ENCODE data around the gene CACNA1F. TPM values are rescaled to one million over a fixed set of nuclear protein-coding genes. Genes with fewer than 3 reads are reported as not detected.

The CACNA1F gene
- polyA plus RNA-seq, 3 donors: 0.73 TPM; not detected in 2

DNA sequence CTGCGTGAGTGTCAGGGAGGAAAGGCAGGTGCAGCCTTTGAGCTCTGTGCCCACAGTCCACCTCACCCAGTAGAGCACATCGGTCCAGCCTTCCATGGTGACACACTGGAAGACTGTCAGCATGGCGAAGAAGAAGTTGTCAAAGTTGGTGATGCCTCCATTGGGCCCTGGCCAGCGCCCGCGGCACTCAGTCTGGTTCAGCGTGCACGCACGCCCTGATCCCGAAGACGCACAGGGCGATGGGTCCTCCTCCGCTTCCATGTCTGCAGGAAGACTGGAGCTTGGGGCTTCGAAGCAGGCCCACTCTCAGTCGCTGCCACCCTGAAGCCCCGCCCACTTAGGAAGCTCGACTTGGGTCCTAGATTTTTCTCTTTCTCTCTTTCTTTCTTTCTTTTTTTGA, 5.0 kb downstream of the CACNA1F start:
- Mint-ChIP-seq H3K4me3 (no peak overlapping the region), H3K4me1 (peaks cover 11% of the 10 kb centered on the region), H3K27me3 (ENCODE audit: low read depth in 3 of 3) (peaks cover 6 to 16% (median 11%) of the 10 kb centered on the region in 3 donors), H3K36me3 (no peaks in the 10 kb centered on the region), H3K27ac (no peak overlapping the region), H3K9me3 (peaks cover 0 to 27% (median 7%) of the 10 kb centered on the region in 7 donors)
- H4K20me1 ChIP-seq (ENCODE audit: insufficient read depth, low read length): no peaks in the 10 kb centered on the region
- H3K79me2 ChIP-seq (ENCODE audit: insufficient read depth, low read length): no peaks in the 10 kb centered on the region
- intact Hi-C loops (cut with micrococcal nuclease): no loop called here
- no peak for DNase-seq
- H3K36me3 ChIP-seq (replicated peaks in 1 of 2; ENCODE audit: control insufficient read depth in 1 of 2, insufficient read depth in 2 of 2, low read length in 2 of 2): no peaks in the 10 kb centered on the region
- H3K4me1 ChIP-seq (ENCODE audit: control insufficient read depth in 1 of 2, insufficient read depth in 2 of 2, low read length in 2 of 2): peaks cover 15 to 16% of the 10 kb centered on the region in 2 donors
- no peak overlapping the region for H2AFZ ChIP-seq (ENCODE audit: insufficient read depth, low read depth, low read length, poor library complexity, severe bottlenecking)
- no peak overlapping the region for H3K27ac ChIP-seq (ENCODE audit: low read depth in 1 of 2, low read length in 2 of 2)
- TF ChIP-seq, protein P1, sequence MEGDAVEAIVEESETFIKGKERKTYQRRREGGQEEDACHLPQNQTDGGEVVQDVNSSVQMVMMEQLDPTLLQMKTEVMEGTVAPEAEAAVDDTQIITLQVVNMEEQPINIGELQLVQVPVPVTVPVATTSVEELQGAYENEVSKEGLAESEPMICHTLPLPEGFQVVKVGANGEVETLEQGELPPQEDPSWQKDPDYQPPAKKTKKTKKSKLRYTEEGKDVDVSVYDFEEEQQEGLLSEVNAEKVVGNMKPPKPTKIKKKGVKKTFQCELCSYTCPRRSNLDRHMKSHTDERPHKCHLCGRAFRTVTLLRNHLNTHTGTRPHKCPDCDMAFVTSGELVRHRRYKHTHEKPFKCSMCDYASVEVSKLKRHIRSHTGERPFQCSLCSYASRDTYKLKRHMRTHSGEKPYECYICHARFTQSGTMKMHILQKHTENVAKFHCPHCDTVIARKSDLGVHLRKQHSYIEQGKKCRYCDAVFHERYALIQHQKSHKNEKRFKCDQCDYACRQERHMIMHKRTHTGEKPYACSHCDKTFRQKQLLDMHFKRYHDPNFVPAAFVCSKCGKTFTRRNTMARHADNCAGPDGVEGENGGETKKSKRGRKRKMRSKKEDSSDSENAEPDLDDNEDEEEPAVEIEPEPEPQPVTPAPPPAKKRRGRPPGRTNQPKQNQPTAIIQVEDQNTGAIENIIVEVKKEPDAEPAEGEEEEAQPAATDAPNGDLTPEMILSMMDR (IDR thresholded peaks at IDR 0.05): no peak
- no peaks in the 10 kb centered on the region for H3K27me3 ChIP-seq (ENCODE audit: control insufficient read depth in 2 of 2, insufficient read depth in 2 of 2, low read length in 2 of 2)
- no peak overlapping the region for H3K4me2 ChIP-seq (replicated peaks; ENCODE audit: extremely low read depth, low read length, poor library complexity, severe bottlenecking)
- WGBS (ENCODE audit: insufficient coverage): 98% methylated on average over 11 of the region's 17 CpGs
- H3K9me3 ChIP-seq (replicated peaks in 1 of 2; ENCODE audit: control insufficient read depth in 1 of 2, insufficient read depth in 1 of 2, low read length in 2 of 2): no peaks in the 10 kb centered on the region
- H3K9ac ChIP-seq (ENCODE audit: insufficient read depth, low read length, poor library complexity, severe bottlenecking): no peak overlapping the region
- no peak overlapping the region for H3K4me3 ChIP-seq (replicated peaks in 1 of 3; ENCODE audit: low read depth in 2 of 3, low read length in 3 of 3)

DNA sequence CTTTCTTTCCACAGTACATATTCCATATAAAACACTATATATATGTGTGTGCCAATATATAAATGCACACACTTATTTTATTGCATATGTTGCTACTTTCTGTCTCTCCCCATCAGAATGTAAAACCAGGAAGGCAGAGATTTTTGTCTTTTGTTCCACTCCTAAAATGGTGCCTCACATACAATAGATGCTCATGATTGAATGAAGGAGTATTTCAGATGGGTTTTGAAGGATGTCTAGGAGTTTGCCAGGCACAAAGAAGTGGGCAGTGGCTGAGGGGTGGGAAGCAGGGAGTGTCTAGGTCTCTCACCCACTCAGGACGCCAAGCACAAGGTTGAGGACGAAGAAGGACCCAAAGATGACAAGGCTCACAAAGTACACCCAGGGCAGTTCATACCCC, 5.4 kb downstream of the CACNA1F start:
- DNase-seq: no peak
- H3K27ac Mint-ChIP-seq: no peak overlapping the region
- no CpG with 5 or more reads among the region's 2 CpGs for WGBS (ENCODE audit: insufficient coverage)

More for the DNA sequence above, 5.4 kb downstream of the CACNA1F start:
- Histone ChIP-seq H3K27me3 (ENCODE audit: control insufficient read depth in 2 of 2, insufficient read depth in 2 of 2, low read length in 2 of 2) (no peaks in the 10 kb centered on the region), H3K9me3 (replicated peaks in 1 of 2; ENCODE audit: control insufficient read depth in 1 of 2, insufficient read depth in 1 of 2, low read length in 2 of 2) (no peaks in the 10 kb centered on the region), H2AFZ (ENCODE audit: insufficient read depth, low read depth, low read length, poor library complexity, severe bottlenecking) (no peak overlapping the region), H3K36me3 (replicated peaks in 1 of 2; ENCODE audit: control insufficient read depth in 1 of 2, insufficient read depth in 2 of 2, low read length in 2 of 2) (no peaks in the 10 kb centered on the region), H3K4me1 (ENCODE audit: control insufficient read depth in 1 of 2, insufficient read depth in 2 of 2, low read length in 2 of 2) (peaks cover 15 to 16% of the 10 kb centered on the region in 2 donors), H3K4me3 (replicated peaks in 1 of 3; ENCODE audit: low read depth in 2 of 3, low read length in 3 of 3) (no peak overlapping the region), H3K4me2 (replicated peaks; ENCODE audit: extremely low read depth, low read length, poor library complexity, severe bottlenecking) (no peak overlapping the region), H3K9ac (ENCODE audit: insufficient read depth, low read length, poor library complexity, severe bottlenecking) (no peak overlapping the region), H3K79me2 (ENCODE audit: insufficient read depth, low read length) (no peaks in the 10 kb centered on the region), H3K27ac (ENCODE audit: low read depth in 1 of 2, low read length in 2 of 2) (no peak overlapping the region), H4K20me1 (ENCODE audit: insufficient read depth, low read length) (no peaks in the 10 kb centered on the region)
- Mint-ChIP-seq H3K4me3 (no peak overlapping the region), H3K36me3 (no peaks in the 10 kb centered on the region), H3K9me3 (peaks cover 0 to 27% (median 7%) of the 10 kb centered on the region in 7 donors), H3K27me3 (ENCODE audit: low read depth in 3 of 3) (peaks cover 6 to 16% (median 14%) of the 10 kb centered on the region in 3 donors), H3K4me1 (peaks cover 11% of the 10 kb centered on the region)
- TF ChIP-seq, protein P1 (IDR thresholded peaks at IDR 0.05): no peak
- intact Hi-C loops (cut with micrococcal nuclease): no loop called here
